BLaER1 (cell line): ENCODE results near the gene NAALADL2.

Experiments used
- H3K27ac ChIP-seq: shearing (Covaris generic); formaldehyde crosslinking; 2 replicates; pipeline ENCODE4 v1.8.1; 2022
- H3K27me3 ChIP-seq: shearing (Covaris generic); formaldehyde crosslinking; 2 replicates; pipeline ENCODE4 v1.8.1; 2022
- H3K36me3 ChIP-seq: shearing (Covaris generic); formaldehyde crosslinking; 2 replicates; pipeline ENCODE4 v1.8.1; 2022
- H3K4me1 ChIP-seq: shearing (Covaris generic); formaldehyde crosslinking; 2 replicates; pipeline ENCODE4 v1.8.1; 2022
- H3K4me2 ChIP-seq: shearing (Covaris generic); formaldehyde crosslinking; 2 replicates; pipeline ENCODE4 v1.8.1; 2022
- H3K4me3 ChIP-seq: shearing (Covaris generic); formaldehyde crosslinking; 2 replicates; pipeline ENCODE4 v1.8.1; 2022
- H3K9ac ChIP-seq: shearing (Covaris generic); formaldehyde crosslinking; 2 replicates; pipeline ENCODE4 v1.8.1; 2022
- H3K9me3 ChIP-seq: shearing (Covaris generic); formaldehyde crosslinking; 2 replicates; pipeline ENCODE4 v1.8.1; 2022
- H4K20me1 ChIP-seq: shearing (Covaris generic); formaldehyde crosslinking; 2 replicates; pipeline ENCODE4 v1.8.1; 2022
- Cebpa-rat ChIP-seq: shearing (Covaris generic); IDR thresholded peaks from 2 replicates; pipeline ENCODE4 v1.8.1; 2022

NAALADL2 gene

GRCh38 chr3:175185903-175186302 lies 326.8 kb downstream of the NAALADL2 start:
- TF ChIP-seq Cebpa-rat: no peak
- H3K4me1 ChIP-seq: no peaks in the 10 kb centered on the region

GRCh38 chr3:175186511-175186910 lies 327.4 kb downstream of the NAALADL2 start:
- H4K20me1 ChIP-seq: no peaks in the 10 kb centered on the region
- TF ChIP-seq Cebpa-rat: no peak
- H3K27ac ChIP-seq: no peak overlapping the region
- H3K36me3 ChIP-seq: no peaks in the 10 kb centered on the region
- H3K9ac ChIP-seq: no peak overlapping the region
- no peak overlapping the region for H3K4me3 ChIP-seq
- H3K27me3 ChIP-seq: no peaks in the 10 kb centered on the region
- H3K4me2 ChIP-seq: no peak overlapping the region
- no peaks in the 10 kb centered on the region for H3K9me3 ChIP-seq
- H3K4me1 ChIP-seq: no peaks in the 10 kb centered on the region

More at GRCh38 chr3:175185903-175186302, 326.8 kb downstream of the NAALADL2 start:
- no peaks in the 10 kb centered on the region for H3K9me3 ChIP-seq
- H4K20me1 ChIP-seq: no peaks in the 10 kb centered on the region
- H3K36me3 ChIP-seq: no peaks in the 10 kb centered on the region
- H3K4me3 ChIP-seq: no peak overlapping the region
- H3K27me3 ChIP-seq: no peaks in the 10 kb centered on the region
- no peak overlapping the region for H3K9ac ChIP-seq
- H3K4me2 ChIP-seq: no peak overlapping the region
- H3K27ac ChIP-seq: no peak overlapping the region

- no peak for TF ChIP-seq Cebpa-rat
- Histone ChIP-seq H3K4me1 (no peaks in the 10 kb centered on the region), H4K20me1 (no peaks in the 10 kb centered on the region), H3K4me2 (no peak overlapping the region), H3K4me3 (no peak overlapping the region), H3K27me3 (no peaks in the 10 kb centered on the region), H3K36me3 (no peaks in the 10 kb centered on the region), H3K9ac (no peak overlapping the region), H3K27ac (no peak overlapping the region), H3K9me3 (no peaks in the 10 kb centered on the region)
Observed at GRCh38 chr3:175187586-175187985, 328.5 kb downstream of the NAALADL2 start.

- Histone ChIP-seq H3K9me3 (no peaks in the 10 kb centered on the region), H4K20me1 (no peaks in the 10 kb centered on the region), H3K4me2 (no peak overlapping the region), H3K36me3 (no peaks in the 10 kb centered on the region), H3K27me3 (no peaks in the 10 kb centered on the region), H3K4me1 (no peaks in the 10 kb centered on the region), H3K9ac (no peak overlapping the region), H3K27ac (no peak overlapping the region), H3K4me3 (no peak overlapping the region)
- TF ChIP-seq Cebpa-rat: no peak
Observed at GRCh38 chr3:175192536-175192935, 333.4 kb downstream of the NAALADL2 start.

GRCh38 chr3:175193815-175194518 lies 334.8 kb downstream of the NAALADL2 start:
- Histone ChIP-seq H3K27ac (no peak overlapping the region), H3K4me2 (no peak overlapping the region)

GRCh38 chr3:175198991-175199783 lies 340.1 kb downstream of the NAALADL2 start:
- TF ChIP-seq Cebpa-rat: no peak
- Histone ChIP-seq H3K27ac (no peak overlapping the region), H4K20me1 (no peaks in the 10 kb centered on the region), H3K4me2 (no peak overlapping the region), H3K4me1 (no peaks in the 10 kb centered on the region), H3K4me3 (no peak overlapping the region), H3K27me3 (no peaks in the 10 kb centered on the region), H3K9me3 (0 out of 2 replicates have a peak, but pooled peaks cover 6% of the 10 kb centered on the region), H3K9ac (no peak overlapping the region), H3K36me3 (no peaks in the 10 kb centered on the region)

More at GRCh38 chr3:175193815-175194518, 334.8 kb downstream of the NAALADL2 start:
- H3K36me3 ChIP-seq: no peaks in the 10 kb centered on the region
- no peaks in the 10 kb centered on the region for H3K4me1 ChIP-seq
- H3K4me3 ChIP-seq: no peak overlapping the region
- H4K20me1 ChIP-seq: no peaks in the 10 kb centered on the region
- no peaks in the 10 kb centered on the region for H3K9me3 ChIP-seq
- H3K9ac ChIP-seq: no peak overlapping the region
- no peak for TF ChIP-seq Cebpa-rat
- no peaks in the 10 kb centered on the region for H3K27me3 ChIP-seq

- H3K27me3 ChIP-seq: no peaks in the 10 kb centered on the region
- no peaks in the 10 kb centered on the region for H3K36me3 ChIP-seq
- TF ChIP-seq Cebpa-rat: no peak
- no peaks in the 10 kb centered on the region for H4K20me1 ChIP-seq
- H3K9me3 ChIP-seq: peaks cover 8% of the 10 kb centered on the region; the same call in 1 of the 2 replicates
- H3K27ac ChIP-seq: no peak overlapping the region
- H3K9ac ChIP-seq: no peak overlapping the region
- H3K4me1 ChIP-seq: no peaks in the 10 kb centered on the region
- no peak overlapping the region for H3K4me2 ChIP-seq
- no peak overlapping the region for H3K4me3 ChIP-seq
Observed at GRCh38 chr3:175199961-175200360, 340.8 kb downstream of the NAALADL2 start.

- Histone ChIP-seq H3K4me2 (no peak overlapping the region), H3K9ac (no peak overlapping the region), H3K36me3 (no peaks in the 10 kb centered on the region), H3K9me3 (peaks cover 14% of the 10 kb centered on the region; the same call in 1 of the 2 replicates), H3K27ac (no peak overlapping the region), H4K20me1 (no peaks in the 10 kb centered on the region), H3K4me3 (no peak overlapping the region), H3K27me3 (no peaks in the 10 kb centered on the region), H3K4me1 (no peaks in the 10 kb centered on the region)
- no peak for TF ChIP-seq Cebpa-rat
Observed at GRCh38 chr3:175200391-175201095, 341.4 kb downstream of the NAALADL2 start.

GRCh38 chr3:175207361-175207760 lies 348.2 kb downstream of the NAALADL2 start:
- H3K4me3 ChIP-seq: no peak overlapping the region
- no peaks in the 10 kb centered on the region for H3K4me1 ChIP-seq
- TF ChIP-seq Cebpa-rat: no peak
- no peak overlapping the region for H3K9ac ChIP-seq
- H4K20me1 ChIP-seq: no peaks in the 10 kb centered on the region
- no peaks in the 10 kb centered on the region for H3K27me3 ChIP-seq
- no peak overlapping the region for H3K4me2 ChIP-seq
- no peaks in the 10 kb centered on the region for H3K36me3 ChIP-seq
- H3K27ac ChIP-seq: no peak overlapping the region
- peaks cover 15% of the 10 kb centered on the region; the same call in 1 of the 2 replicates for H3K9me3 ChIP-seq

GRCh38 chr3:175208326-175208725 lies 349.2 kb downstream of the NAALADL2 start:
- Histone ChIP-seq H3K4me1 (no peaks in the 10 kb centered on the region), H3K4me2 (no peak overlapping the region), H3K27ac (no peak overlapping the region), H3K27me3 (no peaks in the 10 kb centered on the region), H3K36me3 (no peaks in the 10 kb centered on the region), H3K4me3 (no peak overlapping the region), H3K9ac (no peak overlapping the region), H4K20me1 (no peaks in the 10 kb centered on the region), H3K9me3 (peaks cover 8% of the 10 kb centered on the region; the same call in 1 of the 2 replicates)
- no peak for TF ChIP-seq Cebpa-rat
